Type B pancreatic cell (in vitro differentiated cells): ENCODE data around the gene TMEM123. TPM values are rescaled to one million over a fixed set of nuclear protein-coding genes. Genes with fewer than 3 reads are reported as not detected.

Experiments used
- DNase-seq: peaks from one replicate; pipeline ENCODE4 v3.0.0; 2021; ENCODE audit warnings: mixed read lengths; ENCODE audit not compliant: unreplicated experiment; ENCODE audit errors: extremely low spot score
- H3K27ac Mint-ChIP-seq: 2 replicates; pipeline ENCODE4 v1.8.0; 2021; ENCODE audit warnings: mild to moderate bottlenecking, mixed read lengths
- H3K27me3 Mint-ChIP-seq: 2 replicates; pipeline ENCODE4 v1.8.0; 2021; ENCODE audit warnings: mixed read lengths
- H3K36me3 Mint-ChIP-seq: 2 replicates; pipeline ENCODE4 v1.8.0; 2021; ENCODE audit warnings: mixed read lengths
- H3K4me1 Mint-ChIP-seq: one replicate; pipeline ENCODE4 v1.8.0; 2021; ENCODE audit warnings: mixed read lengths; ENCODE audit not compliant: unreplicated experiment
- H3K4me3 Mint-ChIP-seq: 2 replicates; pipeline ENCODE4 v1.8.0; 2021; ENCODE audit warnings: mild to moderate bottlenecking, mixed read lengths
- H3K9me3 Mint-ChIP-seq: 2 replicates; pipeline ENCODE4 v1.8.0; 2021; ENCODE audit warnings: mixed read lengths
- CTCF ChIP-seq: fragments of 200-600 bp; sonication (generic); conservative IDR thresholded peaks from 2 replicates; pipeline ENCODE4 v1.5.0; 2021; ENCODE audit warnings: antibody characterized with exemption, mild to moderate bottlenecking
- total RNA-seq: library from RNA; stranded (reverse); gene quantifications from 2 replicates; pipeline ENCODE4 v1.2.1, GENCODE V29; 2021; ENCODE audit warnings: low replicate concordance

Gene TMEM123
- total RNA-seq, 1 donor from 2014 or later = 144 TPM

DNA sequence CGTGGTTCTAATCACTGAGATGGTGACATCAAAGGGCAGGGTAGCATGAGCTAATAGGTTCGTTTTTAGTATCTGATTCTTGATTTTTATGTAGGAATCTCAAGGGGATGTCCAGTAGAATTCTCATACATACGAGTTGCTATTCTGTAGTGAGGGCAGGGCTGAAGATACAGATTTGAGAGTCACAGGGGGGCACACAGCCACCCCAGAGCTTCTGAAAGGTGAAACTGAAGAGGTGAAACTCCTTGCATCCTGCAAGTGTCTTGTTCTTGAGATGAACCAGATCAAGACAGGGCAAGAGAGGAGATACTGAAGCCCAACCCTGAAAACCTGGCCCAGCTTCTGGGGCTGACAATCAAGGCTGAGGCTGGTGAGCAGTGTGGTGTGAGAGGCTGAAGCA, 35.6 kb upstream of the TMEM123 start:
- TF ChIP-seq CTCF = no peak
- H3K27ac Mint-ChIP-seq = no peak overlapping the region
- no peaks in the 10 kb centered on the region for H3K27me3 Mint-ChIP-seq
- H3K36me3 Mint-ChIP-seq = no peaks in the 10 kb centered on the region
- peaks cover 7% of the 10 kb centered on the region for H3K4me1 Mint-ChIP-seq
- no peaks in the 10 kb centered on the region for H3K9me3 Mint-ChIP-seq
- no peak overlapping the region for H3K4me3 Mint-ChIP-seq
- DNase-seq = no peak

- DNase-seq = no peak
- Mint-ChIP-seq H3K27me3 (no peaks in the 10 kb centered on the region), H3K4me1 (peaks cover 7% of the 10 kb centered on the region), H3K4me3 (no peak overlapping the region), H3K36me3 (no peaks in the 10 kb centered on the region), H3K9me3 (no peaks in the 10 kb centered on the region), H3K27ac (no peak overlapping the region)
- TF ChIP-seq CTCF = no peak
Observed at GRCh38 chr11:102487214-102487613, 34.6 kb upstream of the TMEM123 start.

GRCh38 chr11:102486584-102486983, 34.0 kb upstream of the TMEM123 start:
- no peak overlapping the region for H3K4me3 Mint-ChIP-seq
- H3K36me3 Mint-ChIP-seq = no peaks in the 10 kb centered on the region
- no peak for DNase-seq
- no peak for TF ChIP-seq CTCF
- H3K27ac Mint-ChIP-seq = no peak overlapping the region
- no peaks in the 10 kb centered on the region for H3K9me3 Mint-ChIP-seq
- H3K4me1 Mint-ChIP-seq = peaks cover 7% of the 10 kb centered on the region
- H3K27me3 Mint-ChIP-seq = no peaks in the 10 kb centered on the region

- H3K27me3 Mint-ChIP-seq = no peaks in the 10 kb centered on the region
- peaks cover 7% of the 10 kb centered on the region for H3K4me1 Mint-ChIP-seq
Observed at GRCh38 chr11:102485095-102485722, 32.6 kb upstream of the TMEM123 start.

DNA sequence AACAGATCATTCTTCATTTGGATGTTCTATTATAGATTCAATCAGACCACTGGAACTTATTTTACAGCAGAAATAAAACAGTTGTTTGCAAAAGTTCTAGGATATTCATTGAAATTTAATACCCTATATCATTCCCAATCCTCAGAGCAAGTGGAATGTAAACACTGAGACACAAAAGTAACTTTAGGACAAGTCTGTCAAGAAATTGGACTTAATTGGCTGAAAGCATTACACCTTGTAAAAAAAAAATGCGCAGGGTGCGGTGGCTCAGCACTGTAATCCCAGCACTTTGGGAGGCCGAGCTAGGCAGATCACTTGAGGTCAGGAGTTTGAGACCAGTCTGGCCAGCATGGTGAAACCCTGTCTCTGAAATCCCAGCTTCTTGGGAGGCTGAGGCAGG, 29.9 kb upstream of the TMEM123 start:
- H3K4me3 Mint-ChIP-seq = no peak overlapping the region
- H3K27me3 Mint-ChIP-seq = no peaks in the 10 kb centered on the region
- TF ChIP-seq CTCF = no peak
- no peaks in the 10 kb centered on the region for H3K36me3 Mint-ChIP-seq
- H3K9me3 Mint-ChIP-seq = no peaks in the 10 kb centered on the region
- H3K27ac Mint-ChIP-seq = no peak overlapping the region
- DNase-seq = no peak
- H3K4me1 Mint-ChIP-seq = no peaks in the 10 kb centered on the region

More at GRCh38 chr11:102485095-102485722, 32.6 kb upstream of the TMEM123 start:
- no peak for DNase-seq
- H3K9me3 Mint-ChIP-seq = no peaks in the 10 kb centered on the region
- no peak for TF ChIP-seq CTCF
- H3K4me3 Mint-ChIP-seq = no peak overlapping the region
- H3K36me3 Mint-ChIP-seq = no peaks in the 10 kb centered on the region
- H3K27ac Mint-ChIP-seq = no peak overlapping the region

DNA sequence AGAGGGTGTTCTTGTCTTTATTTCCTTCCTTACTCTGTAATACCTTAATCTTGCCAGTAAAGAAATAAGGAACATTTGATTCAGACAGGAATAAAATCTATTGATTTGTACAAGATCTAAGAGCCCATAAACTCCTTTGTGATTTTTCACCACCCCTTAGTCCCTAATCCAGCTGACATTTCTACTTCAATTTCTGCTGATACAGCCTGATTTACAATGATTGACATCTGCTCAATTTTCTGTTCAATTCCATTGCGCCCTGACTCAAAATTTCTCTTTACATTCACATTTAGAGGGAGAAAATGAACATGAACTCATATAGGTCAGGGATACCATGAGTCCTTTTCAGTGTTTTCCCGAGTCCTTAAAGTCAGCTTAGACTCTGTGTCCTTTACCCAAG, 27.2 kb upstream of the TMEM123 start:
- TF ChIP-seq CTCF = no peak
- no peaks in the 10 kb centered on the region for H3K27me3 Mint-ChIP-seq
- no peak overlapping the region for H3K27ac Mint-ChIP-seq
- no peak overlapping the region for H3K4me3 Mint-ChIP-seq
- no peak for DNase-seq
- peaks cover 10% of the 10 kb centered on the region for H3K4me1 Mint-ChIP-seq
- H3K36me3 Mint-ChIP-seq = no peaks in the 10 kb centered on the region
- no peaks in the 10 kb centered on the region for H3K9me3 Mint-ChIP-seq
